ENCODE results near the gene VPS37C.

DNA sequence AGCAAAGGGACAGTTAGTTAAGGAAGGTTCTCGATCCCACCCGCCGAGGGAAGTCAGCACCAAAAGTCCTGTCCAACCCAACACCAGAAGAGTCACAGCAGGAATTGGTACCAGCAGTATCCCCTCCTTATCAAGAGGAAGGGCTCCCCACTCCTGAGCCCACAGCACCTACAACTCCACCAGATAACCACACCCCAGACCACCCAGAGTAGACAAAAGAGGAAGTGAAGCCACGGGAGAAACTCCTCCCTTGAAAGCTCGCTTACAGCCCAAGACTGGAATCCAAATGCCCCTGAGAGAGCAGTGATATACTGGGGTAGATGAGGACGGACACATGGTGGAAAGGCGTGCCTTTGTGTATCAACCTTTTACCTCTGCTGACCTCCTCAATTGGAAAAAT lies 66.2 kb downstream of the VPS37C start:
- TF ChIP-seq, protein P1, sequence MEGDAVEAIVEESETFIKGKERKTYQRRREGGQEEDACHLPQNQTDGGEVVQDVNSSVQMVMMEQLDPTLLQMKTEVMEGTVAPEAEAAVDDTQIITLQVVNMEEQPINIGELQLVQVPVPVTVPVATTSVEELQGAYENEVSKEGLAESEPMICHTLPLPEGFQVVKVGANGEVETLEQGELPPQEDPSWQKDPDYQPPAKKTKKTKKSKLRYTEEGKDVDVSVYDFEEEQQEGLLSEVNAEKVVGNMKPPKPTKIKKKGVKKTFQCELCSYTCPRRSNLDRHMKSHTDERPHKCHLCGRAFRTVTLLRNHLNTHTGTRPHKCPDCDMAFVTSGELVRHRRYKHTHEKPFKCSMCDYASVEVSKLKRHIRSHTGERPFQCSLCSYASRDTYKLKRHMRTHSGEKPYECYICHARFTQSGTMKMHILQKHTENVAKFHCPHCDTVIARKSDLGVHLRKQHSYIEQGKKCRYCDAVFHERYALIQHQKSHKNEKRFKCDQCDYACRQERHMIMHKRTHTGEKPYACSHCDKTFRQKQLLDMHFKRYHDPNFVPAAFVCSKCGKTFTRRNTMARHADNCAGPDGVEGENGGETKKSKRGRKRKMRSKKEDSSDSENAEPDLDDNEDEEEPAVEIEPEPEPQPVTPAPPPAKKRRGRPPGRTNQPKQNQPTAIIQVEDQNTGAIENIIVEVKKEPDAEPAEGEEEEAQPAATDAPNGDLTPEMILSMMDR (IDR thresholded peaks at IDR 0.05) = no peak
- no peak for TF ChIP-seq POLR2A (IDR thresholded peaks at IDR 0.05)

All from esophagus squamous epithelium (tissue), 4 donors.